Peyer's patch (tissue), 4 donors: Measurements from ENCODE around the gene CFAP221.

ENCODE experiments used
- CTCF ChIP-seq, 6 experiments: fragments of 450-650 bp in 4 of 6; fragments of 200-600 bp in 2 of 6; sonication (generic) in 1 of 6; IDR thresholded peaks; one replicate each; pipeline ENCODE4 v1.5.1; 2017 to 2019; ENCODE audit warnings: antibody characterized with exemption in 6 of 6, mild to moderate bottlenecking in 3 of 6, moderate library complexity in 1 of 6
- POLR2A ChIP-seq, 2 donors: fragments of 450-650 bp; IDR thresholded peaks; one replicate each; pipeline ENCODE4 v1.5.1; 2017; ENCODE audit warnings: antibody characterized with exemption in 2 of 2, mild to moderate bottlenecking in 2 of 2, moderate library complexity in 2 of 2

- no peak for TF ChIP-seq CTCF (IDR thresholded peaks at IDR 0.05)
- TF ChIP-seq POLR2A (IDR thresholded peaks at IDR 0.05), result no peak
Observed at GRCh38 chr2:119512946-119513345, 31.3 kb upstream of the CFAP221 start.
